Subcutaneous abdominal adipose tissue (tissue), 5 donors: ENCODE measurements around the gene OR10D3.
"Not testable (repeated sequence)": the region's sequence is repeated elsewhere in the genome, so short reads cannot be mapped to it uniquely, and the experiment has no call there.

ENCODE experiments used
- H3K27ac ChIP-seq: one replicate; pipeline ENCODE4 v1.7.0; 2013; ENCODE audit warnings: low read depth, mild to moderate bottlenecking, inconsistent platforms, low read length, moderate library complexity
- H3K27me3 ChIP-seq, 5 donors: one replicate each; pipeline ENCODE4 v1.7.0; 2013; ENCODE audit warnings: low read length in 5 of 5, inconsistent platforms in 1 of 5; ENCODE audit not compliant: control insufficient read depth in 5 of 5, insufficient read depth in 4 of 5
- H3K36me3 ChIP-seq, 5 donors: one replicate each; pipeline ENCODE4 v1.7.0; 2013; ENCODE audit warnings: low read length in 5 of 5; ENCODE audit not compliant: control insufficient read depth in 5 of 5, insufficient read depth in 5 of 5
- H3K4me1 ChIP-seq, 5 donors: one replicate each; pipeline ENCODE4 v1.7.0; 2013; ENCODE audit warnings: low read length in 5 of 5, mild to moderate bottlenecking in 3 of 5, moderate library complexity in 1 of 5; ENCODE audit not compliant: control insufficient read depth in 5 of 5, insufficient read depth in 5 of 5
- H3K4me3 ChIP-seq, 5 donors: one replicate each; pipeline ENCODE4 v1.7.0; 2013; ENCODE audit warnings: low read length in 5 of 5, low read depth in 1 of 5
- H3K9ac ChIP-seq, 5 donors: one replicate each; pipeline ENCODE4 v1.7.0; 2013; ENCODE audit warnings: low read length in 5 of 5, mild to moderate bottlenecking in 4 of 5, moderate library complexity in 3 of 5
- H3K9me3 ChIP-seq, 5 donors: one replicate each; pipeline ENCODE4 v1.7.0; 2013; ENCODE audit warnings: low read length in 5 of 5; ENCODE audit not compliant: control insufficient read depth in 5 of 5
- donor health status: healthy.
- donor health status: healthy.
- donor health status: healthy.
- donor health status: healthy.
- donor health status: healthy.

Gene OR10D3

GRCh38 chr11:124170315-124170714 is 12.8 kb upstream of the OR10D3 start:
- not testable (repeated sequence) for H3K4me3 ChIP-seq, H3K9me3 ChIP-seq, H3K4me1 ChIP-seq, H3K36me3 ChIP-seq, H3K27ac ChIP-seq, H3K9ac ChIP-seq, H3K27me3 ChIP-seq

GRCh38 chr11:124170801-124171586 is 12.2 kb upstream of the OR10D3 start:
- Histone ChIP-seq H3K27ac (no peak overlapping the region), H3K36me3 (no peaks in the 10 kb centered on the region), H3K4me3 (no peak overlapping the region), H3K4me1 (no peaks in the 10 kb centered on the region), H3K27me3 (peaks cover 0 to 4% (median 0%) of the 10 kb centered on the region in 5 donors), H3K9ac (no peak overlapping the region), H3K9me3 (no peaks in the 10 kb centered on the region)

GRCh38 chr11:124172101-124172500 is 11.0 kb upstream of the OR10D3 start:
- Histone ChIP-seq H3K36me3 (no peaks in the 10 kb centered on the region), H3K27ac (no peak overlapping the region), H3K9me3 (no peaks in the 10 kb centered on the region), H3K4me3 (no peak overlapping the region), H3K4me1 (no peaks in the 10 kb centered on the region), H3K27me3 (peaks cover 0 to 4% (median 0%) of the 10 kb centered on the region in 5 donors), H3K9ac (no peak overlapping the region)

- Histone ChIP-seq H3K4me1 (no peaks in the 10 kb centered on the region), H3K9ac (no peak overlapping the region), H3K36me3 (no peaks in the 10 kb centered on the region), H3K27ac (no peak overlapping the region), H3K4me3 (no peak overlapping the region), H3K27me3 (no peaks in the 10 kb centered on the region), H3K9me3 (no peaks in the 10 kb centered on the region)
Observed at GRCh38 chr11:124172599-124172998, 10.5 kb upstream of the OR10D3 start.

- H3K4me1 ChIP-seq = no peaks in the 10 kb centered on the region
- no peak overlapping the region for H3K27ac ChIP-seq
- H3K9ac ChIP-seq = no peak overlapping the region
- H3K9me3 ChIP-seq = no peaks in the 10 kb centered on the region
- H3K36me3 ChIP-seq = no peaks in the 10 kb centered on the region
- H3K27me3 ChIP-seq = no peaks in the 10 kb centered on the region
- no peak overlapping the region for H3K4me3 ChIP-seq
Observed at GRCh38 chr11:124174001-124174583, 9.1 kb upstream of the OR10D3 start.

- H3K27me3 ChIP-seq = no peaks in the 10 kb centered on the region
- H3K4me3 ChIP-seq = no peak overlapping the region
- no peak overlapping the region for H3K9ac ChIP-seq
Observed at GRCh38 chr11:124176925-124177715, 6.0 kb upstream of the OR10D3 start.

GRCh38 chr11:124179310-124179709 is 3.8 kb upstream of the OR10D3 start:
- Histone ChIP-seq H3K4me1 (no peaks in the 10 kb centered on the region), H3K36me3 (no peaks in the 10 kb centered on the region), H3K4me3 (no peak overlapping the region), H3K9ac (no peak overlapping the region), H3K27ac (no peak overlapping the region), H3K9me3 (no peaks in the 10 kb centered on the region), H3K27me3 (no peaks in the 10 kb centered on the region)

More at GRCh38 chr11:124176925-124177715, 6.0 kb upstream of the OR10D3 start:
- Histone ChIP-seq H3K36me3 (no peaks in the 10 kb centered on the region), H3K27ac (no peak overlapping the region), H3K4me1 (no peaks in the 10 kb centered on the region), H3K9me3 (no peaks in the 10 kb centered on the region)

GRCh38 chr11:124190298-124191139 is 7.4 kb downstream of the OR10D3 start:
- Histone ChIP-seq H3K27ac (no peak overlapping the region), H3K4me1 (peaks cover 0 to 5% (median 3%) of the 10 kb centered on the region in 5 donors), H3K9me3 (no peaks in the 10 kb centered on the region), H3K9ac (no peak overlapping the region), H3K27me3 (peaks cover 0 to 6% (median 0%) of the 10 kb centered on the region in 5 donors), H3K4me3 (no peak overlapping the region), H3K36me3 (no peaks in the 10 kb centered on the region)

GRCh38 chr11:124193221-124194010 is 10.3 kb downstream of the OR10D3 start:
- H3K27ac ChIP-seq = peak overlapping the region; percentile 5
- no peak overlapping the region for H3K4me3 ChIP-seq
- H3K9ac ChIP-seq = no peak overlapping the region
- H3K36me3 ChIP-seq = no peaks in the 10 kb centered on the region
- peaks cover 0 to 5% (median 3%) of the 10 kb centered on the region in 5 donors for H3K4me1 ChIP-seq
- H3K27me3 ChIP-seq = peaks cover 0 to 3% (median 0%) of the 10 kb centered on the region in 5 donors
- H3K9me3 ChIP-seq = no peaks in the 10 kb centered on the region
